ENCODE results near the gene TEX44.
"Not testable (repeated sequence)": the region's sequence is repeated elsewhere in the genome, so short reads cannot be mapped to it uniquely, and the experiment has no call there.

The TEX44 gene

DNA sequence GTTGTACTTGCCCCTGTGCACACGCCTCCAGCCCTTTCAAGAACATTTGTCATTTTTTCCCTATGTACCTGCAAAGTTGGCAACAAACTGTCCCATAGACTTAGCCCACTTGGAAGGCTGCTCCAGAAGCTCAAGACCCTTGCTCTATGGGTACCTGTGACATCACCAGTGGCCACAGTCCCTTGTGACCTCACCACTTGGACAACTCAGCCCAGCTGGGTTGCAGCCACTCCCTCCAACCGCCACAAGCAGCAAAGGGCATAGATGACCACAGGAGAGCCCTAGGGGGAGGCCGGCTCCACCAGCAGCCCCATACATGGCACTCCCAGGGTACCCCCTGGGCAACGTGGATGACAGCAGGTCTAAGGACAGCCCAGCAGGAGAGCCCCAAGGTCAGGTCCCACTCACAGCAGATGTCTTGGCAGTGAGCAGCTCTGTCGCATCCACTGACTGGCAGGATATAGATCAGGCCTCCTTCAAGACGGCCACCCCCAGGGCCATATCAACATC, at the start of gene TEX44:
Gene TEX44 (plus strand): TSS at position 229 of the 510 bp plus-strand sequence. CDS start 88 bp downstream, at position 317.
- DNase-seq (ENCODE audit: low read depth) = no peak

- DNase-seq (ENCODE audit: low read depth) = peak; percentile 45
Measured at GRCh38 chr2:231545105-231545902, 47.4 kb upstream of the TEX44 start.

GRCh38 chr2:231546014-231546715, 46.5 kb upstream of the TEX44 start:
- no peak for DNase-seq (ENCODE audit: low read depth)

GRCh38 chr2:231547315-231548110, 45.2 kb upstream of the TEX44 start:
- no peak for DNase-seq (ENCODE audit: low read depth)

DNA sequence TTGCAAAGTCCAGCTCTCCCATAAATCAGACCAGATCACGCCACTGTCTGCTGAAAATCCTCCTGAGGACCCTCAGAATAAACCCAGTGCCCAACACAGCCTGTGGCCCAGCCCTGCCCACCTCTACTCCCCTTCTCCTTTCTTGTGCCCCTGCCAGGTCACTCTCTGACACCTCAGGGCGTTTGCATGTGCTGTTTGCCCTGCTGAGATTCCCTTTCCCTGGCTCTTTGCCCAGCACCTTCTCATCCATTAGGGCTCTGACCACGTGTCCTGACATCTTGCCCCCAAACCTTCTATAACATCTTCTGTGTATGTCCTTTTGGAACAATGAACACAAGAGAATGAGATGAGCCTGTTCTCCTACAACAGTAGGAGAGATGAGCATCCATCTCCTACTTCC, 43.9 kb upstream of the TEX44 start:
- DNase-seq (ENCODE audit: low read depth) = no peak

DNA sequence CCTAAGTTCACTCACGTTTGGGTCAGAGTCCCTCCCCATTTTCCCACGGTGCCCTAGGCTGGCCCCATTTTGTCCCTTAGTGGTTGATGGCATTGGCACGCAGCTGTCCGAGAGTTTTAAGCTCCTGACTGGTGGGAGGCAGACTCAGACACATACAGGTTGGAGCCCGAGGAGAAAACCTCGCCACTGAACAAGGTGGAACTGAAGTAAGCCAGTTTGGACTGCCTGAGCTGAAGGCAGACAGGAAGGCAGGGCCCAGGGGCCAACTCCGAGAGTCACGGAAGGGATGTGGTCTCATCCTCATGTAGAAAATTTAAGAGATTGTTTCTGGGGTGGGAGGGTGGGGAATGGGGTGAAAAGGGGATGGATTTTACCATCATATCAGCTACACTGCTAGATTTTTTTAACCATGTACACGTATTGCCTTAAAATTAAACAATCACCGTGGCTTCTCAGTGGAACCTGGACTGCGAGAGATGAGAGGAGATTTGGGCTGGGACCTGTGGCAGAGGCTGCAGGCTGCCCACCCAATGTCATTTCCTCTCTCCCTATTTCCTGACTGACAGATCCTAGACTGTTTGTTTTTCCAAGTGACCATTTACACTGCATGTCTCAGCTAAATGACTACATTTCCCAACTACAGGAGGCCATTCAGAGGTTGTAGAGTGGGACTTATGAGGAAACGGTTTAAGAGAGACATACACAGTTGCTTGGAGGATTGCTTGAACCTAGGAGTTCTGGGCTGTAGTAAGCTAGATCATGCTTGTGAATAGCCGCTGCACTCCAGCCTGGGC, 43.0 kb upstream of the TEX44 start:
- no peak for DNase-seq (ENCODE audit: low read depth)

DNA sequence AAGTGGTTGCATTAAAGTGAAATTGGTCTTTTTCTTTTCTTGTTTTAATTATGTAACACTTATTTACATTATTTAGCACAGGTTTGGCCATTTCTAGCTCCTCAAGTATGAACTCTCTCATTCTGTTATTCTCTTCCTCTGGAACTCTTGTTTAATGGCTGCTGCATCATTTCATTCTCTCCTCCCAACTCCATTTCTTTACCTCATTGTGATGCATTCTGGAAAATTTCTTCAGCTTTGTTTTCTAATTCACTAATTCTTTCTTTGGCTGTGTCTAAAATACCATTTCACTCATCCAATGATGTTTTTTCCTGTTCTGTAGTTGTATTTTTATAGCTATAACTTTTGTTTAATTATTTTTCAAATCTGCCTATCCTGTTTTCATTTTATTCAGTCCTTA, 39.9 kb upstream of the TEX44 start:
- DNase-seq (ENCODE audit: low read depth) = no peak

GRCh38 chr2:231554327-231554726, 38.3 kb upstream of the TEX44 start:
- no peak for DNase-seq (ENCODE audit: low read depth)

- no peak for DNase-seq (ENCODE audit: low read depth)
Measured at GRCh38 chr2:231554748-231555545, 37.7 kb upstream of the TEX44 start.

DNA sequence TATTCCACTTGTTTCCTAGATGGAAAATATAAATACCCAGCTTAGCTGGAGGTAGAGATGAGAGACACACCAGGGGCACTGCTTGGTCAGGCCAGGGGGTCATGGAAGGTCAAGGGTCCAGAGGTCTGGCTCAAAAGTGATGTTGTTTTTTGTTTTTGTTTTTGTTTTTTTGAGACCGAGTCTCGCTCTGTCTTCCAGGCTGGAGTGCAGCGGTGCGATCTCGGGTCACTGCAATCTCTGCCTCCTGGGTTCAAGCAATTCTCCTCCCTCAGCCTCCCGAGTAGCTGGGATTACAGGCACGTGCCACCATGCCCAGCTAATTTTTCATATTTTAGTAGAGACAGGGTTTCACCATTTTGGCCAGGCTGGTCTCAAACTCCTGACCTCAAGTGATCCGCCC, 36.2 kb upstream of the TEX44 start:
- DNase-seq (ENCODE audit: low read depth) = not testable (repeated sequence)

DNA sequence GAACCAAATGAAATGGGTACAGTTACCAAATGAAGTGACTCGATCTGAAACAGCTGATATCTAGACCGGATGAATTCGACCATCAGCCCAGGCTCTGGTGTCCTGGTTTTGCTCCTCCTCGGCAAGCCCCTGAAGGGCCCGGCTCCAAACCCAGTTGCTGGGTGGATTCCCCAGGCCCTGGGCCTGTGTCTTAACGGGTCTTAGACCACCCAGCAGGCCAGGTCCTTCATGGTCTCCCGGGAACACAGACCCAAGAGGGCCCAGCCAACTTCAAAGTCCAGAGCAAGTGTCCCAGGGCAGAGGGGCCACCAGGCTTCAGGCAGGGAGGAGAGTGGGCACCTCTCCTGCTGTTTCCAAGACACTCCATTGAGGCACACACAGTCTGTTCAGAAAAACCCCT, 35.7 kb upstream of the TEX44 start:
- DNase-seq (ENCODE audit: low read depth) = no peak

DNA sequence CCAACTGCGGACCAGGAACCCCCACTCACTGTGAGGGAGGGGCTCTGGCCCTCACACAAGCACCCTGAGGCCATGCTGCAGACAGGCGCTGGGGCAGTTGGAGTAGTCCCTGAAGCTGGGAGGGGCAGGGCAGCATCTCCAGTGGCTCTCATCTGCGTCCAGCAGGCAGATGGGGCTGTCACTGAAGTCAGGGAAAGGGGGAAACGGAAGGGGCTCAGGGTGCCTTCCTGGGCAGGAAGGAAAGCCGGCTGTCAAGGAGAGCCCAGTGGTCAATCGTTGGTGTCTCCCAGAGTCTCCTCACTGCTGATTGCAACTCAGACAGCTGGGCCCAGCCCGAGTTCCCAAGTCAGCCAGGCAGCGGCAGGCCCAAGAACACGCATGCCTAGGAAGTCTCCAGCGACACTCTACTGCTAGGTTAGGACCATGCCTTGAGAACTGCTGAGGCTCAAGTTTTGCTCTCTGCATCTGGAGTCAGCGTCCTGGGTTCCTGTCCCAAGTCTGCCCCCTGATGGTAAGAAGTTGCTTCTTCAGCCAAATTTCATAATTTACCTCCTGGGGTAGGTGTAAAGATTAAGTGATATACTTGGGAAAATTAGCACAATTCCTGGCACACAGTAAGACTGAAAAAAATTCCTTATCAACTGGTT, 35.0 kb upstream of the TEX44 start:
- peak; percentile 22 for DNase-seq (ENCODE audit: low read depth)

- no peak for DNase-seq (ENCODE audit: low read depth)
Measured at GRCh38 chr2:231563378-231563961, 29.2 kb upstream of the TEX44 start.

DNA sequence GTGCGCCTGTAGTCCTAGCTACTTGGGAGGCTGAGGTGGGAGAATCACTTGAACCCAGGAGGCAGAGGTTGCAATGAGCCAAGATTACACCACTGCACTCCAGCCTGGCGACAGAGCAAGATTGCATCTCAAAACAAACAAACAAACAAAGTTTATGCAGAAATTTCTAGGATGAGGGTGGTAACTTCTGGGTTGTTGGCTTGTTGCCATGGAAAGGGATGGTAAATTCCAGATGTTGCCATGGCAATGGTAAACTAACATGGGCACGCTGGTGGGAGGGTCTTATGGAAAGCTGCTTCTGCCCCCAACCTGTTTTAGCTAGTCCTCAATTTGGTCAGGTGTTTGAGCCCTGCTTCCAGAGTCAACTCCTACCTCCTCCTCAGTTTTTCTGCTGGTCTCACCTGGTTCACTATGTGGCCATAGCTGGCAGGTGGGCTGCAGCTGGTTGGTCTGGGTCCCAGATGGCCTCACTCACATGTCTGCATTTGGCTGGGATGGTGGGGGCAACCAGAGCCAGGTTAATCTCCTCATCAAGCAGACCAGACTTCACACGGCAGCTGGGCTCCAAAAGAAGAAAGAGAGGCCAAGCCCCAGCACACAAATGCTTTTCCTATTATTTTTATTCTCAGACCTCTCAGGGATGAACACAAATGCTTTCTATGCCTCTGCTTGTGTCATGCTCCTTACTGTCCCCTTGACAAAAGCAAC, 26.6 kb upstream of the TEX44 start:
- DNase-seq (ENCODE audit: low read depth) = no peak

- DNase-seq (ENCODE audit: low read depth) = no peak
Measured at GRCh38 chr2:231567159-231567558, 25.5 kb upstream of the TEX44 start.

DNA sequence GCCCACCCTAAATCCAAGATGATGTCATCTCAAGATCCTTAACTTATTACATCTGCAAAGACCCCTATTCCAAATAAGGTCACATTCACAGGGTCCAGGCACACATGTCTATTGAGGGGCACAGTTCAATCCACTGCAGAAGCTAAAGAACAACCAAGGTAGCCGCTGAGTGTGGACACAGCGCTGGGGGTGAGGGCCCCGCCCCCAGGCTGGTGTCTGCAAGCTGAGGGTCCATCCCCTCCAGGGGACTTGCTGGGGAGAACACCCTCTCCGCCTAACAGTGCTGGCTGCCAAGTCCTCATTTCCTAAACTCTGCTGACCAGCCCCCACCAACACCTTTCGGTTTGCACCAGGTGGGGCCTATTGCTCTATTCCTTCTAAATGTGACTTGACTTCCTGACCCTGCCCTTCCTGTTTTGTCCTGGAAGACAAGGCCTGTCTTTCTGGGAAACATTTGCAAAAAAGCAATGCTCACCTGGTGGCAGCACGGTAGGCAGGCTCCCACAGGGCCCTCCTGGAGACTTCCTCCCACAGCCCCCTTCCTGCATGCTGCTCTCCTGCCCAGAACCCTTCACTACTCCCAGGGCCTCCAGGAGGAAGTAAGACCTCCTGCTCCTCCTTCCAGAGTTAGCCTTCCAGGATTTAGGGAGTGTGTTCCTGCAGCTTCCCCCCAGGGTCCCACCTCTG, 24.4 kb upstream of the TEX44 start:
- no peak for DNase-seq (ENCODE audit: low read depth)

GRCh38 chr2:231568785-231569435, 23.8 kb upstream of the TEX44 start:
- no peak for DNase-seq (ENCODE audit: low read depth)

GRCh38 chr2:231570915-231571314, 21.7 kb upstream of the TEX44 start:
- not testable (repeated sequence) for DNase-seq (ENCODE audit: low read depth)

Measured in stimulated activated CD8-positive, alpha-beta memory T cell treated with anti-CD3 and anti-CD28 coated beads, Interleukin-4, amount 100 ng/mL, for 24 hours (primary cell).